Kidney tubule cell (primary cell): ENCODE results near the gene CTNND2.

Source experiments
- DNase-seq: peaks from one replicate; pipeline ENCODE4 v3.0.0-alpha.2; 2018; ENCODE audit warnings: low spot score

Gene CTNND2

DNA sequence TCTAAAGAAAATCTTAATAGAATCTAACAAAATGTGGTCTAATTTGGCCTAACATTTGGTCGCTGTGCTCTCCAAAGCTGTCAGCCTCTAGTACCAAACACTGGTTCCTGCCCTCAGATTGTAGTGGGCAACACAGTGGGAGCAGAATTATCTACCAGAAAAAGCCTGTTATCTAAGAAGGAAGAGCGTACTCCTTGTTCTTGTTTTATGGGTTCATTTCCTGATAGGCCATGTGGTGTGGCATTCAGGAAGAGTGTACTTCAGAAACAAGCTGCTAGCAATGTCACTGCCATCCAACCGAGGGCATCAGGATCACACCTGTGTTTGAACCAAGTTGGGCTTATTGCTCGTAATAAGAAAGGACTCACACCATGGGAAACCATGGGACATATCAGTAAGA lies 655.3 kb downstream of the CTNND2 start:
- DNase-seq = no peak

DNA sequence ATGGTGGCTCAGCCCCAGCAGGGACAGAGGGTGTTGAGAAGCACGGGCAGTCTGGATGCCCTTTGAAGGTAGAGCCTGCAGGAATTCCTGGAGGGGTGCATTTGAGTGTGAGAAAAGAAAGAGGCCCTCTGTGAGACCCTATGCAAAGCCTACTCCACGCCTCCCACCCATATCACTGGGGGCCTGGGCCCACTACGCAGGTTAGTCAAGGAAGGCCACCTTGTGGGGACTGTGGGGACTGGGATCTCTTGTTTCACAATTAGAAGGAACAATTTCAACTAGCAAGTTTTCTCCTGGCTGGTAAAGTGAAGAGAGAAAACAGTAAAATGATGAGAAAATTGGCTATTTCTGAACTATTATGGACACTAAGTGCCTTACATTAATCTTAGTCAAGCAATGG lies 657.0 kb downstream of the CTNND2 start:
- DNase-seq = no peak

DNA sequence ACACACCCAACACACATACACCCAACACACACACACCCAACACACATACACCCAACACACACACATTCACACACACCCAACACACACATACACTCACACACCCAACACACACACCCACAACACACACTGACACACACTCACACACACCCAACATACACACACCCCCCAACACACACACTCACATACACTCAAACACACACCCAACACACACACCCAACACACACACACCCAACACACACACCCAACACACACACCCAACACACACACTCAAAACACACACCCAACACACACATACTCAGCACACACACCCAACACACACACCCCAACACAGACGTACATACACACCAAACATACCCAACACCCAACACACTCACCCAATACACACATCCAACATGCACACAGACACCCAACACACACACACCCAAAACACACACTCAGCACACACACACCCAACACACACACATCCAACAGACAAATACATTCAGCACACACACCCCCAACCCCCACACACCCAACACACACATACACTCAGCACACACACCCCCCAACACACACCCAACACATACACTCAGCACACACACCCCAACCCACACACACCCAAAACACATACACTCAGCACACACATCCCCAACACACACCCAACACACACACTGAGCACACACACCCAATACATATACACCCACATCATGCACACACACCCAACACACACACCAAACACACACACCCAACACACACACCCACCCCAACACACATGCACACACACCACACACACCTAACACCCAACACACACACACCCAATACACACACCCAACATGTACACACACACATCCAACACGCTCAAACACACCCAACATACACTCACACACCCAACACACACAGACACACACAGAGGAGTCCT lies 663.7 kb downstream of the CTNND2 start:
- no peak for DNase-seq

DNA sequence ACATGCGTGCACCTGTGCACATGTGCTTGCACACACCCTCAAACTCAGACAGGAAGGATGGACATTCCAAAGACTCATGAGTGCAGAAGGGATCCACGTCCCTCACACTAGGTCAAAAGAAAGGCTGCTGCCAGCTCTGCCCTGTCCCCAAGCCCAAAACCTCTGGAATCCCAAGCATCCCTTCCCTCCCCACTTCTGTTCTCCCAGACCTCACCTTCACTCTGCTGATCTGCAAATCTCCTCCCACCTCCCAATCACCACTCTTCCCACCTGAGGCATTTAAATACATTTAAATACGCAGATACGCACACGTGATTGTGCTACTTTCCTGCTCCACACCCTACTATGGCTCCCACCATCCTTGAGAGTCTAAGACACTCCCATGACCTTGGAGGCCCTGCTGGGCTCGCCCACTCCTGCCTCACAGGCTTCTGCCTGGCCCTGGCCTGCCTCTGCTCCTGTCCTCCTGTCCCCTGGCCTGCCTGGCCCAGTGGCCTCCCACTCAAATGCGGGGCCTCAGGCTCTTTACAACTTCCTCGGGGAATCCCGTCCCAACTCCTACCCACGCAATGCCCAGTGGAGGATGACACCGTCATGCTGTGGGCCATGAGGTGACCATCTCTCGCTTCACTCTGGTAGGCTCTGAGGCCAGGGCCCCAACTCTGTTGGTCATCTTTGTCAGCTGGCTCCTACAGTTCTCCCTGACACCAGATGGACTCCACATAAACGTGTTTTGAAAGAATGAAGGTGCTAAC lies 664.8 kb downstream of the CTNND2 start:
- no peak for DNase-seq

DNA sequence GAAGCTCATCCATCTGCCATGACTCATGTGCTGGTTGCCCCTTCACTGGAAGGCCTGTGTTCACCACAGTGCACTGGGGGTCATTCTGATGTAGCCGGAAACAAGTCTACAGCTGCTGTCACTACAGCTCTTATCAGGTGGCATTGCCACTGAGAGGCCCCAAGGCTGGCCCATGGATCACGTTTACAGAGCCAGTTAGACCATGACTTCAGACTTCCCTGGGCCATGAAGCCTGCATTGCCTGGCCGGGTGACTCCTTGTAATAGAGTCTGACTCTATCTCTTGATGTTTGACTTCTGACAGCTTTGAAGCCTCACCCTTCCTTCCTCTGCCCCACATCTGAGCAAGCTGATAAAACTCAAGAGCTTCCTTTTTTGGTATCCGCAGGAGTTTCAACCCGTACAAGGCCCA lies 669.7 kb downstream of the CTNND2 start:
- DNase-seq = no peak

DNA sequence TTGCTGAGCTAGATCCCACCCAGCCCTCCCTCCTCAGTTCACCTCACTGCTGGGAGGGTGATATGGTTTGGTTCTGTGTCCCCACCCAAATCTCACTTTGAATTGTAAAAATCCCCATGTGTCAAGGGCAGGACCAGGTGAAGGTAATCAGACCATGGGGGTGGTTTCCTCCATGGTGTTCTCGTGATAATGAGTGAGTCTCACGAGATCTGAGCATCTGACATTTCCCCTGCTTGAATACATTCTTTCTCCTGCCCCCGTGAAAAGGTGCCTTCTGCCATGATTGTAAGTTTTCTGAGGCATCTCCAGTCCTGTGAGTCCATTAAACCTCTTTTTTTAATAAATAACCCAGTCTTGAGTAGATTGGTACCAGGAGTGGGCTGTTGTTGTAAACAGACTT lies 673.4 kb downstream of the CTNND2 start:
- DNase-seq = no peak

DNA sequence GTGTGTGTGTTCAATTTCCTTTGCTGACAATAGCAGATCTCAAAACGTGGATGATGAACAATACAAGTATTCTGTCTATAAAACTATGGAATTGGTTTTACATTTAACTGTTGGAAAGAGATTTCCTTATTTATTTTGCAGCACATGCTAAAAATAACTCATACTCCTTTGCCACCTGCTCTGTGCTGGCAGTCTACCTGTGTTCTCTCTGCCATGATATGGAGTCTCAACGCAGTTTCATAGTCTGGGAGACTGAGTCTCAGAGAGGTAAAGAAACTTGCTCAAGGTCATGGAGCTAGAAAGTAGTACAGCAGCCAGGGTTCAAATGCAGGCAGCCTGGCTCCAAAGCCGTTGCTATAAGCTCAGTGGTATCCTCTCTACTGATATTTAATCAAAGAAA lies 677.2 kb downstream of the CTNND2 start:
- DNase-seq = no peak

DNA sequence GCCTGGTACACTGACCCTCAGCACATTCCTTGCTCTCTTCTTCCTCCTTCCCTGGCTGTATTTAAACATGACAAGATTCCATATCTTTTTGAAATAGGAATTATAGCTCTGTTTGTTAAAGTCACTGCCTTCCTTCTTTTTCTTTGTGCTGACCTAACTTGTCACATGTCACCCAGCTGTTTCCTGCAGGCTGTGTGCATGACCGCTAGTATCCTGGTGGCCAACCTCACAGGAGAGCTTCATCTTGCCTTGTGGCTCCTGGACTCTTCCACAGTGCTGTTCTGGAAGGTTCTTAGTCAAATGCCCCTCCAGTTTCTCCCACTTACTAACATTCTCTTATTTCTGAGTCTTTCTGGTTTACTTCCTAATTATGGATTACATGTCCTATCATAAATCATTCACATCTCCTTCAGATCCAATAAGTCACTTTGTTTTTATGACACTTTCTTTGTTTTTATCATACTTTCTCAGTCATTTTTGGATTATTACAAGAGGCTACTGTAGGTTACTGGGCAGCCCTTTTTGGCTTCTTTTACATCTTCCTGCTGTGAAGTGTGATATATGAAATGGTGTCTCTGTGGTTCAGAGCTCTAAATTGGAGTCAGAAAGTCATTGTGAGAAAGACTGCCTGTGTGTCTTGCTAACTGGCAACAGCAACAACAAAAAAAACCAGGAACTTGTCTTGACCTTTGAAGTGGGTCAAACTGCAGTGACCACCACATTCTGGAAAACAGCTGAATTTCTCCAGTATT lies 679.6 kb downstream of the CTNND2 start:
- DNase-seq = no peak

DNA sequence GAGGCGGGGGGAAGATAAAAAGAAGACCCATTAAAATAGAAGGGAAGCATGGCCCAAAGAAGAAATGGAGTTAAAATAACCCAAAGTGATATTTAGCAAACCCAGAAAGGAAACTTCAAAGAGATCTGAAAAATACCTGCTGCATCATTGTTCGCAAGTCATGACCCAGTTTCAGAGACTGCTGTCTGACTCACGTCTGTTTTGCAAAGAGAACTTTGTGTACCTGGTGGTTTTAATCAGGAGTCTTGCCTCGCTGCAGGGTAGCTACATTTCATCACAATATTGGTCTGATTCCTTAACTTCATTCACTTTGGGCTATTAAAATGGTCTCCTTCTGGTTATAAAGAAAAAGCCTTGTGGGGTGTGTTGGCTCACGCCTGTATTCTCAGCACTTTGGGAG lies 682.1 kb downstream of the CTNND2 start:
- no peak for DNase-seq

DNA sequence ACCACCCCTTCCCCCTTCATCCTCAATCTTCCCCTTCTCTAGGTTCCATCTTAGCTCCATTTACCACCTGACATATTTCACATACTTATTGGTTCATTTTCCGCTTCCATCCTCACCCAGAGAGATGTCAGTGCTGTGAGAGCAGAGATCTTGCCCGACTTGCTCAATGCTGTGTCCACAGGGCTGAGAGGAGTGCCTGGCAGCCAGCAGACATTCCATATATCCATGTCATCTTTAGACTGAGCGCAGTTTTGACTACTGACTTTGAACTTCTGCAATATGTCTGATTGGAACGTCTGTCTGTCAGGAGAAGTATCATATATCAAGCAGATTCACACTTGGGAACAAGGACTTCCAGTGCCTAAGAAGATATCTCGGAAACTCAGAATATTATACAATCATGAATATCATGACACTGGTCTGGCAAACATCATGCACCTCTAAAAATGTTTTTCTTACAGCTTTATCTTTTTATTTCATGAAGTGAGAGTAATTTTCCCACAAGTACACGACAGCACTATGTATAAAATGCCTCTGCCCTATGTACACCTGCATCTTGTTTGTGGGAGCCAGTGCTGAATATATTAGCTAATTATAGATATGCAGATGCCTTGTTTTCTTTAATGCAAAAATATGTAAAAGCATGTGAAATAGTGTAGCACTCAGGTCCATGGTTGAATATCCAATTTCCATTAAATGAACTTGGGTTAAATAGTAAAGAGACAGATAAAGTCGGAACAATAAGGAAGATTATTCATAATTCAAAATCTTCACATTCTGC lies 689.2 kb downstream of the CTNND2 start:
- no peak for DNase-seq

DNA sequence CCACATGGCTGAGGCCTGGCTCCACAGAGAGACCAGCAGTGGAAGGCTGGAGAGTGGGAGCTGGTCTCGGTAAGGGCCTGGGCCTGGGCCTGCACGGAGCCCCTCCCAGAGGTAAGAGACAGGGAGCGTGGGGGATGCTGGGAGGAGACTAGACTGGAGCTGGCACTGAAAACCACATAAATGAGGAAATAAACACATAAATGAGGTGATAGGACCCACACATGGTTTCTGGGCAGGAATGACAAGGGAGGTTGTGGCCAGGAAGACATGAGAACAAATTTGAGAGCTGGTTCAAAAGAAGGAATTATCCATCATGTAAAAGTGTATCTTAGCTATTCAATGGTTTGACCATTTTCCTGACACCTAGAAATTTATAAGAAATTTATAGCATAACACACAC lies 691.5 kb downstream of the CTNND2 start:
- DNase-seq = no peak

DNA sequence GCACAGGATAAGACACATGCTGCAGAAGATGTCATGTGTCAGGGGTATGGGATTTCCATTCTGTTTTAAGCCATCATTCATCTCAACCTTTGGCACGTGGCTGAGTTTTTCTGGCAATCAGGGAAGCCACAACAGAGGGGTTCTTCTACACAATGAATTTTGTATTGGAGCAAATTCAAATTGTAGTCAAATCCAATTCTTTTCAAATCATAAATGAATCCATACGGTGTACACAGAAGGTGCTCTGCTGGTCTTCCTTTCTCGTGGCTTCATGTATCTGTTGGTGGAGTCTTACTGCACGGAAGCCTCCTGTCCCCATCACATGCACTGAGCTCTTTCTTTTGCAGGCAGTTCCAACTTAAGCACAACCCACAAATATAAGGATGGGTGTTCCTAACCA lies 706.5 kb downstream of the CTNND2 start:
- no peak for DNase-seq

DNA sequence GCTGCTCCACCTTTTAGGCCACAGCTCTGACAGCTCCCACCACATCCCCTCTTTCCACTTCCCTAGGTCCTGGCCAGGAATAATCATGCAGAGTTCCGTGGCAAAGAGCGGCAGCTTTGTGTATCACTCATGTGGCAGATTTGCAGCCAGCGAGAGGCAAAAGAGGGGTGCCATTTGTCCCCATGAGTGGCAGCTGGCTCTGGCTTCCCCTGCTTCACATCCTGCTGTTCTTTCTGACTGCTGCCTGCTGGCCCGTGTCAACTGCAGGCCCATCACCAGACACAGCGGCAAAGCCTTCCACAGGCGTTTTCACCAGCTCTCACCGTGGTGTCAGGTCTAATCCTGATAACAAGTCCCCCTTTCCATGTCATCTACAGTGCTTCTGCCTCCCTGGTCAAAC lies 712.6 kb downstream of the CTNND2 start:
- no peak for DNase-seq

DNA sequence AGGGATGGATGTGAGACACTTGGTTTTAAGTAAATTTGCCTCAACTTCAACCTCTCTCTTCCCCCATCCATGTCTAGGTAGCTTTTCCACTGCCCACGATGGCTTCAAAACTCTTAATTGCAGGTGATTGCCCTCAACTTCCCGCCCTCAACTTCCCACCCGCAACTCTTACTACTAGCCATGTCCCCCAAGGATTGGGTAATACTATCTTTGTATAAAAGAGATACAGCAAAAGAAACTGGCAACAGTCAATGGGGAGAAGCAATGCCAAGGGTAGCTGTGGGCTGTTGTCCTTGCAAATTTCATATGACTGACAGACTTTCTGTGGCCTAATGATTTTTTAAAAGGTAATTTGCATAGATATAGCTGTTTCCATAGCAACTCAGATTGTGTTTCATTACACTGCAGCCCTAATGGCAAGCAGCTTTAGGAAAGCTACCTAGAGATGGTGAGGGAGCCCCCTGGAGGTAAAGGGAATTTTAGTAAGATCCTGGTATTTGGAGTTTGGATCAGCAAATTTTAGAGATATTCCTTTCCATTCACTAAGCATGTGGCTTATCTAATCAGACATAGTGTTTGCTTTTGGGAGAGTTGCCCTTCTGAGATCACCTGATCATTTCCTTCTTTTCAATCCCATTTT lies 721.7 kb downstream of the CTNND2 start:
- DNase-seq = peak; percentile 49

DNA sequence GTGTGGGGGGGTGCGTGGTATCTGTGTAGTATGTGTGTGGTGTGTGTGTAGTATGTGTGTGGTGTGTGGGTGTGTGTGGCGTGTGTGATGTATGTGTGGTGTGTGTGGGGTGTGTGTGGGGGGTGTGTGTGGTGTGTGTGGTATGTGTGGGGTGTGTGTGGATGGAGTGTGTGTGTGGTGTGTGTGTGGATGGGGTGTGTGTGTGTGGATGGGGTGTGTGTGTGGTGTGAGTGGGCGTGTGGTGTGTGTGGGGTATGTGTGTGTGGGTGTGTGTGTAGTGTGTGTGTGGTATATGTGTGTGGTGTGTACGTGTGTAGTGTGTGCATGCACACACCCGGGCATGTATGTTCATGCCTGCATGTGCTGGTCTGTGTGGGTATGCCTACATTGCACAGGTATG lies 722.3 kb downstream of the CTNND2 start:
- no peak for DNase-seq

DNA sequence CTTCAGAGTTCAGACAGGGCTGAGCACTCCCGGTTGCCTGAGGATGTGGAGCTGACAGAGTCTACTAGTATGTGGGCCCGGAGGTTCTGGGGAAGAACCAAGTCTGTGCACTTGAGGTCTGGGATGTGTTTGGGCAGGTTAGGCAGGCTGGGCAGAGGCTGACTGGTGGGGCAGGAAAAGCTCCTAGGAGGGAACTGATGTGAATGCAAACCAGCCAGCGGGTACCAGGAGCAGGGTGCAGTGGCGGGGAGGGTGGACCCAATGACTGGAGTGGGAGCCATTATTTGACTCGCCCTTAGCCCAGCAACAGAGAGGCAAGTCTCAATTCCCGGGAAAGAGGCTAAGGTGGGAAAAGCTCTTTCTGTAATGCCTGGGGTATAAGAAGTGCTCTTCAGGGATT lies 723.4 kb downstream of the CTNND2 start:
- DNase-seq = no peak

DNA sequence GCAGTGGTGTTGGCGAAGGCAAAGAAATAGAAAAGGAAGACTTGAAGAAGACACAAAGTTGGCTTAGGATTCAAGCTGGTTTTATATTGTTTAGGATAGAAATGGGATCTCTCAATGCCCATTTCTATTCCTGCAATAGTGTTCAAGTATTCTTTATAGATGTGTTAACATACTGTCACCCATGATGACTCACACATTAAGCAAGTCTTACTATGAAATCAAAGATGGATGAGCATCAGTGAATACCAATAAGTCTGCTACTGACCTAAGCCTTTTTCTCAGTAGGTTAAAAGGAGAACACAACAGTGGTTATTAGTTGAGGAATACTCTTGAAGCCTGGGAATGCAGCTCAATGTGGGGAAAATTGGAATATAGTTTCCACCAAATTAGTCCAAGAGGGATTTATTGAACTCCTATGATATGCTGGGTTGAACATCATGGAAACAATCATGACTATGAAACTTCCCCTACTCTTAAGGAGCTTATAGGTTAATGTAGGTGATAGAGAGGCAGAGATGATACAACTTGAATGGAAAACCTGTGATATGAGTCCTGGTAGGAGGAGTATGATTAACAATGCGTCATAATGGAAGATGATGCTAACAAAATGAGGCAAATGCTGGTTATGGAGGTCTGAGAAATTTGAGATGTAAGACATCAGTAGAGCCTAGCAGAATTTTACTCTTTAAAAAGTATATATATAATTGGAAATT lies 726.1 kb downstream of the CTNND2 start:
- DNase-seq = peak; percentile 35

DNA sequence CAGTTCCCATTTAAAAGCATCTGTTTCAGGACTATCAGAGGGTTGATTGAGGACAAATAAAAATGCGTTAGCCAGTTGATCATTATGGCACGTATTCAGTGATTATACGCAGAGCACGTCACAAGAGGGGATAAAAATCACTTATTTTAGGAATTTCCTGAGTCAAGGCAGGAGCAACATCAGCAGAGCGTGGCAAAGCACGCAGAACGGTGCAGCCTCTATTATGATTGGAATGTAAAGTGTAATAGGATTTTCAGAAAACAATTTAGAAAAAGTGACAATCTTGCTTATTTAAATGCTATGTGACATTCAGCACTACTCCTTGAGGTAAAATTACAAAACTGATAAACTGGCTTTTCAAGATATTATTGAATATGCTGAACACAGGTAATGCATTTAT lies 729.7 kb downstream of the CTNND2 start:
- DNase-seq = peak; percentile 51

DNA sequence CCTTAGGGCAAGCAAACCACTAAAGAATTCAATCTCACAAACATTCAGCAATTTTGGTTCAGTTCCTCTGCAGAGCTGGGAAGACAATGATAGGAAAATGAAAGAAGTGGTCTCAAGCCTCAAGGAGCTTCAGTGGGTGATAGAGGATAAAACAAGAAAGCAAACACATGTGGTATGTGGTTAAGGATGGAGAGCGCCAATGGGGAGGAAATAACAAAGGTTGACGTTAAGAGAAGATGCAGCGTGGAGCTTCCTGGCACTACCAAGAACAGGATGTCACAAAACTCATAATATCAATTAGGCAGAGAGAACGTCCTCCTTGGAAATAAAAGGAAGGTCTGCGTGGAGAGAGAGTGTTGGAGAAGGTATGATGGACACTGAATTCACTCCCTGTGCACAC lies 731.8 kb downstream of the CTNND2 start:
- no peak for DNase-seq

DNA sequence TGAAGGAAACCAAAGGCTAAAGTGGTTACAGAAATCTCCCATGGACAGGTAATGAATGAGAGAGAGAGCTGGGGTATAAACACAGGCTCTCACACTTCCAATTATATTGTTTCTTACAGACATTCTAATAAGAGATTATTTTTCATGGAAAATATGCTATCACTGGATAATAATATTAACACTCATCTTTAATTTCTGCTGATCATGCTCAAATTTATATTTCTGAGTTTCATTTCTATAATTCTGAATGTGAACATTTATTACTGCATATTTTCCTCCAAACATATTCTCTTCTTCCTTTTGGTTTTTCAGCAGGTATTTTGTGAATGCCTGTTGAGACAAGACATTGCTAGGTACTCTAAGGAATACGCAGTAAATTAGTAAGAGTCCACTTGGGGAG lies 733.0 kb downstream of the CTNND2 start:
- no peak for DNase-seq

DNA sequence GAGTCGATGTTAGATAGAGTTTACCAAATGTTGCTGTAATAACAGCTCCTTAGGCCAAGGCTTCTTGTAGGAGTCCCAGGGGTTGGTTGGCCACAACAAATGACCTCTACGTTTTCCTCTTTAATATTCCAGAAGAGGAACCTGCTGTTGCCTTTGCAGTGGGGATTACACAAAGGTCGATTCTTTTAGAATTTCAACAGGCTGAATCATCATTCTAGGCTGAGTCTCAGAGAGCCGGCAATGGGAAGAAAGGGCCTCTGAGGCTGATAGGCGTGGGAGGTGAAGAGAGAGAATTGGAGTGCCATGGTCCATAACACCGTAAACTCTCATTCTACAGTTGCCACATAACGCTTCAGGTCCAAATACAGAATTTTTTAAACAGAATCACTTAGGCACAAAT lies 737.3 kb downstream of the CTNND2 start:
- DNase-seq = peak; percentile 31
